HepG2 (cell line): Measurements from ENCODE around the gene RABGGTA. TPM values are rescaled to one million over a fixed set of nuclear protein-coding genes. Genes with fewer than 3 reads are reported as not detected.

ENCODE experiments used
- EHMT2 ChIP-seq: fragments of 200-600 bp; sonication (generic); IDR thresholded peaks from 2 replicates; pipeline ENCODE4 v1.7.0; 2017; ENCODE audit warnings: antibody characterized with exemption, low read depth, low read length, borderline replicate concordance
- GATA4 ChIP-seq: sonication (generic); IDR thresholded peaks from 2 replicates; pipeline ENCODE4 v1.6.1; 2016; ENCODE audit warnings: antibody characterized with exemption, low read depth, borderline replicate concordance
- GFI1 ChIP-seq: sonication (generic); formaldehyde crosslinking; IDR thresholded peaks from 2 replicates; pipeline ENCODE4 v1.5.0; 2020; ENCODE audit warnings: missing genetic modification reagents, mild to moderate bottlenecking, borderline replicate concordance
- GMEB1 ChIP-seq: sonication (generic); formaldehyde crosslinking; IDR thresholded peaks from 2 replicates; pipeline ENCODE4 v1.5.1; 2020; ENCODE audit warnings: missing genetic modification reagents, mild to moderate bottlenecking, borderline replicate concordance
- IRF2 ChIP-seq: IDR thresholded peaks from 2 replicates; pipeline ENCODE4 v1.6.1; 2018; ENCODE audit warnings: missing genetic modification reagents, missing compliant biosample characterization
- PRPF4 ChIP-seq: fragments of 200-400 bp; formaldehyde crosslinking; IDR thresholded peaks from 2 replicates; pipeline ENCODE4 v1.6.1; 2016; ENCODE audit warnings: low read length, low read depth; ENCODE audit not compliant: poor library complexity, severe bottlenecking
- RORA ChIP-seq: sonication (generic); formaldehyde crosslinking; IDR thresholded peaks from 2 replicates; pipeline ENCODE4 v1.5.0; 2020; ENCODE audit warnings: mild to moderate bottlenecking, missing genetic modification reagents, moderate library complexity
- SIN3B ChIP-seq: fragments of 150-350 bp; IDR thresholded peaks from 2 replicates; pipeline ENCODE4 v1.6.1; 2014; ENCODE audit warnings: low read length
- TRAFD1 ChIP-seq: sonication (generic); formaldehyde crosslinking; IDR thresholded peaks from 2 replicates; pipeline ENCODE4 v1.5.1; 2020; ENCODE audit warnings: missing genetic modification reagents, mild to moderate bottlenecking, borderline replicate concordance
- ZC3H13 ChIP-seq: sonication (generic); formaldehyde crosslinking; IDR thresholded peaks from 2 replicates; pipeline ENCODE4 v1.8.1; 2023; ENCODE audit warnings: mild to moderate bottlenecking, missing genetic modification reagents, moderate library complexity
- ZFP37 ChIP-seq: sonication (generic); formaldehyde crosslinking; IDR thresholded peaks from 2 replicates; pipeline ENCODE4 v1.4.0; 2020; ENCODE audit warnings: missing genetic modification reagents, borderline replicate concordance
- ZFY ChIP-seq: sonication (generic); formaldehyde crosslinking; IDR thresholded peaks from 2 replicates; pipeline ENCODE4 v1.4.0; 2020; ENCODE audit warnings: missing genetic modification reagents
- ZNF260 ChIP-seq: sonication (generic); formaldehyde crosslinking; IDR thresholded peaks from 2 replicates; pipeline ENCODE4 v1.4.0; 2020; ENCODE audit warnings: missing genetic modification reagents, low read depth, mild to moderate bottlenecking, borderline replicate concordance
- ZNF317 ChIP-seq: sonication (generic); formaldehyde crosslinking; IDR thresholded peaks from 2 replicates; pipeline ENCODE4 v1.5.0; 2020; ENCODE audit warnings: mild to moderate bottlenecking, missing genetic modification reagents
- ZNF318 ChIP-seq: sonication (generic); formaldehyde crosslinking; IDR thresholded peaks from 2 replicates; pipeline ENCODE4 v1.4.0; 2020; ENCODE audit warnings: mild to moderate bottlenecking, missing genetic modification reagents
- ZNF781 ChIP-seq: sonication (generic); formaldehyde crosslinking; IDR thresholded peaks from 2 replicates; pipeline ENCODE4 v1.5.1; 2020; ENCODE audit warnings: borderline replicate concordance, mild to moderate bottlenecking, missing genetic modification reagents; ENCODE audit errors: not compliant biosample characterization
- ZNF878 ChIP-seq: sonication (generic); formaldehyde crosslinking; IDR thresholded peaks from 2 replicates; pipeline ENCODE4 v1.8.1; 2023; ENCODE audit warnings: mild to moderate bottlenecking, missing genetic modification reagents, moderate library complexity
- ZNF879 ChIP-seq: sonication (generic); formaldehyde crosslinking; IDR thresholded peaks from 2 replicates; pipeline ENCODE4 v1.8.1; 2023; ENCODE audit warnings: missing genetic modification reagents
- polyA plus RNA-seq, 8 experiments: library from polyadenylated mRNA; depleted of rRNA in 3 of 8; stranded (reverse) in 7 of 8; unstranded in 1 of 8; fragments of >200 nt; fragmentation: Illumina TruSeq in 4 of 8; extraction: Trizol in 4 of 8; gene quantifications; 2 replicates each; pipeline versions ENCODE4 v1.2.1 to v1.2.3, GENCODE V29; 2011 to 2016; ENCODE audit warnings: low read depth in 4 of 8, missing spikeins in 1 of 8, mixed read lengths in 1 of 8; ENCODE audit not compliant: insufficient read depth in 1 of 8
- total RNA-seq, 5 experiments: library from RNA; depleted of rRNA; stranded (reverse); fragments of >200 nt; fragmentation: Illumina TruSeq; extraction: Trizol; gene quantifications; 2 replicates each; pipeline ENCODE4 v1.2.3, GENCODE V29; 2016; ENCODE audit warnings: low read depth in 1 of 5

RABGGTA gene
- total and polyA plus RNA-seq, 2 of the 13 experiments (the other 11 are each of a cell fraction or from before 2014, with no cell fraction given), result 57.9 to 90.8 TPM

- TF ChIP-seq ZNF260 (CRISPR knock-in tag) (no peak), EHMT2 (no peak), ZNF781 (CRISPR knock-in tag) (peak; percentile 98), TRAFD1 (CRISPR knock-in tag) (peak; percentile 99), ZNF318 (CRISPR knock-in tag) (peak; percentile 98), GMEB1 (CRISPR knock-in tag) (peak; percentile 98), GFI1 (CRISPR knock-in tag) (peak; percentile 82; the same call in 1 of the 2 replicates), ZC3H13 (CRISPR knock-in tag) (peak; percentile 97), IRF2 (CRISPR knock-in tag) (peak; percentile 100), ZNF879 (CRISPR knock-in tag) (peak; percentile 98), ZFP37 (CRISPR knock-in tag) (peak; percentile 97), ZNF317 (CRISPR knock-in tag) (peak; percentile 95), SIN3B (peak; percentile 71), ZNF878 (peak; percentile 98), GATA4 (peak; percentile 76), RORA (CRISPR knock-in tag) (no peak; the same call in 1 of the 2 replicates), ZFY (CRISPR knock-in tag) (peak; percentile 91), PRPF4 (no peak)
Measured at GRCh38 chr14:24271134-24271833, at the start of gene RABGGTA (continued).
